Activated CD8-positive, alpha-beta memory T cell treated with anti-CD3 and anti-CD28 coated beads for 24 hours (primary cell): ENCODE data around the gene ATP10B.

ENCODE experiments used
- DNase-seq: peaks from one replicate; pipeline ENCODE4 v3.0.0-alpha.2; 2020

ATP10B gene

DNA sequence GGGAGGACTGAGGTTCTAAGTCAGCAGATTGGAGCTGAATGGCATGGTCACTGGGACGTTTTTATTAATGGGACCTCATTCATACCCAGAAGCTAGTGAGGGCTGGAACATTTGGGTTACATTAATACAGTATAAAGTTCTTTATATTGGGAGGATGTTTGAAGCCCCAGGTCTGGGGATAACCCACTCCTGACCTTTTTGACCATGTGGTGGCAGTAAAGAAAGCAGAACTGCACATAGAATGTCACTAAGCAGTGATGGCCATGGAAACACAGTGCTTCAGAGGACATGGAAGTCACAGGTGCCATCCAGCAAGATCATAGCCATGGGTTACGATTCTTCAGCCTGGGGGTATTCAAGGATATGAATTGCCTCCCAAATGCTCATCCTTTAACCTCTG lies 176.0 kb downstream of the ATP10B start:
- no peak for DNase-seq

DNA sequence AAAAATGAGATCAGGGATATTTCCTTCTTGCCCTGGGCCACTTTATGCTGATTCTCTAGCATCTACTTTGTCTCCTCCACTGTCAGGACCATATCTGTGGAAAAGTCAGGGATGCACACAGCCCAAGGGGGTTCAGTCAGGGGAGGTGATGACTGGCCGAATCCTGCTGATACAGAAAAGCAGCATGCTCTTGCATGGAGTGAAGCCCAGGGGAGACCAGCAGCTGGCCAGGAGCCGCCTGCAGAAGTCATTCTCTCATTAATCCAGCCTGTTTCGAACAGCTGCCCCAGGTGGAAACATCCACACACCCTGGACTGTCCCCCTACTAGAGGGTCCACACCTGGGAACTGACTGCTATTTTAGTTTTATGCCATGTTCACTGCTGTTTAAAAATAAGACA lies 177.1 kb downstream of the ATP10B start:
- DNase-seq = no peak

DNA sequence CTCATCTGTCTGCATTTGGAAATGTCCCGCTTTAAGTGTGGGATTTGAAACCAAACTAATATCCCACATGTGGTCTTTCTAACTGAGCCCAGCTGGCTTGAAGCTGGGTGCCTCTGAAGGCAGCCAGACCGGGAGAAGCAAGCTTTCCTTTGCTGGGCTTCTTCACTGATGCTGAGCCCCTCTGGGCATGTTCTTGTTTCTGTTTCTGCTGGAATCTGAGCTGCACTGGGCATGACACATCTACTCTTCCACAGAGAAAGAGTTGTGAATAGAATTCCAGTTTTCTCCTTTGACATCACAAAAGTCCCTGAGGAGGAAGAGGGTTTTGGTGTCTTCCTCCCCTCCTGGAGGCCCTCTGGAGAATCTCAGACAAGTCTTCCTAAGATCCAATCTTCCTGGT lies 179.5 kb downstream of the ATP10B start:
- DNase-seq = no peak

- DNase-seq = no peak
Measured at GRCh38 chr5:160668356-160668755, 183.7 kb downstream of the ATP10B start.

DNA sequence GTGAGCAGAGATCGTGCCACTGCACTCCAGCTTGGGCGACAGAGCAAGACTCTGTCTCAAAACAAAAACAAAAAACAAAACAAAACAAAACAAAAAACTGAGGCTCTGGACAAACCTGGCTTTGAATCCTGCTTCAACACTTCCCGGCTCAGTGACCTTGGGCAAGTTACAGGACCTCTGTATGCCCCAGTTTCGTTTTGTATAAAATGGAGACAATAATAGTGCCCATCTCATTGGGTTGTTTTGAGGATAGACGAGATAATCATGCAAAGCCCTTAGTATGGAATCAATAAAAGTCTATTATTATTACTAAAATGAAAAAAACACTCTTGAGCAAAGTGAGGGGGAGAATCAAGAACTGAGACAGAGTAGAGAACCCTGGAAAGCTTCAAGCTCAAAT lies 184.9 kb downstream of the ATP10B start:
- no peak for DNase-seq

DNA sequence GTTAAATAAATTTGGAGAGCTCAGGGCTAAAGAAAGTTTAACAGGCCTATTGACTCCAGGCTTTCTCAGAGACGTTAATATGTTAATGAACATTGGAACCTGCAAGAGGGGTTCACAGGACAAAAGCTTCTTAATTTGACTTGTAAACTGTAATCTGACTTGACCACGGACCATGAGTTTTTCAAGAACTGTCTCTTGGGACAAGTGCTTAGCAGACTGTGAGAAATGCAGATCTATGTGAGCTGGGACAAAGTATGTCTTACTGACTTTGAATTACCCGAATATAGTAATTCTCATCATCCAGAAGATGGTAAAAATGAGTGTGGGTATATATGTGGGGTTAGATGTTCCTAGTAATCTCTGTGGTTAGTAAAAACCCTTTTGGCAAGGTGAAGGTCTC lies 186.6 kb downstream of the ATP10B start:
- no peak for DNase-seq

DNA sequence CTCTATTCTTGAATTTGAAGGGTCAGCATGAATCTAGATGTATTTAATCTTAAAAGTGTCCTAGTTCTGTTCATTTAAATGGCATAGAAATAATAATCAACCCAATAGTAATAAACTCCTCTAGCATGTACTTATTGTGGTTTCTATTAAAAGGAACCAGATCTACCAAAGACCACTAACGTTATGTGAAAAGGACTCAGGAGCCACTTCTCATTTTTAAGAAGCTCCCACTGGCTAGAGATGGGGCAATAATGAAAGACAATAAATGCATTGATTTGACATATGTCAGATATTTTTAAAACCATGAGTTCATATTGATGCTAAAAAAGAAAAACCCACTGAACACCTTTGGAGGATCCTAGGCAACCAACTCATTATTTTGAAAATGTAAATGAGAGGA lies 191.9 kb downstream of the ATP10B start:
- DNase-seq = no peak

DNA sequence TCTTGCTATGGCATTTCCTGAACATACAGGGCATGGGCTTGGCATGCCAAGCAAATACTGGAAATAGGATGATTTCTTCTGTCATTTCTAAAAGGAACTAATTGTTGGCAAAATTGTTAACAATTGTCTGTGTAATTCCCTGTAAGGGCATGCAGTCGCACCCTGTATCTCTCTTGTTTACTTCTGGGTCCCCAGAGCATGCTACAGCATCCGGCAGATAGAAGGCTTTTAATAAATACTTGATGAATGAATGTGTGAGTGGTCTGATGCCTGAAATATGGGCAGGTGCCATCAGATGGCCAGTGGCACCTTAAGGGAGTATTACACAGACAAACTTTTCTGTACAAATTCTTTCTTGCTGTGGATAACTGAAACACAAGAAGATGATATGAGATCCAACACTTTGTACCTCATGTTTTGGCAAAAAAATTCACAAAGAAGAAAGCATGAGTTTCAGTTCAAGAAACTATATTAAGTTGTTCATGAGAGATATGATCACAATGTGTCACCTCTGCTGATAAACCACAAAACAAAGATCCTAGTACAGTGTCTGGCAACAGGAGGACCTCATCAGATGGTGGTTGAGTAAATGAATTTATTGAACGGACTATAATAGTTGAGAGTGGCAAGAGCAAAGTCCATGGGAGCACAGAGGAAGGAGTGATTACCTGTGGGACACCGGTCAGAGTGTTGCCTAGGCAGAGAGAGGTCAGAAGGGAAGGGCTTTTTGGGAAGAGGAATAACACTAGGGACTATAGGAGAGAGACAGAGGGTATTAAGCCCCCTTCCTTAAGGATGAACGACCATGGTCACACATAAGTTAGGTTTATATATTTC lies 194.2 kb downstream of the ATP10B start:
- no peak for DNase-seq

DNA sequence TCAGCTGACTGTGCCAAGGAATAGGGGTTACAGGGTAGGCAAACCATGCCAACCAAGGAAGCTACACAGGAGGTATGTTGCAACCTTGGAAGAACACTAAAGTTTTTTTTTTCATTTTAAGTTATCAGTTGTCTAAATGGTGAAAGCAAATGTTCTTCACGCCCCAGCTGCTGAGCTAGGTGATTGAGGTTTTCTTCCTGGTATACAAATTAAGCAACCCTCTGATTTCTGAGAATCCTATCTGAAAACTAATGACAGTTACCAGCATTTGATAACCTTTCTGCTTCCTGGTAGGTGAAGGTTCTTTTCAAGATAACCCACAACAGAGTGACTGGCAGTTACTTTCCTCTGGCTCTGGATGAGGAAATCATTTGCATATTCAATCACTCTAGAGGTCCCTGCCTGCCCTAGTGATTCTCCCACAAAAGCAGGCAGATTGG lies 194.9 kb downstream of the ATP10B start:
- no peak for DNase-seq

DNA sequence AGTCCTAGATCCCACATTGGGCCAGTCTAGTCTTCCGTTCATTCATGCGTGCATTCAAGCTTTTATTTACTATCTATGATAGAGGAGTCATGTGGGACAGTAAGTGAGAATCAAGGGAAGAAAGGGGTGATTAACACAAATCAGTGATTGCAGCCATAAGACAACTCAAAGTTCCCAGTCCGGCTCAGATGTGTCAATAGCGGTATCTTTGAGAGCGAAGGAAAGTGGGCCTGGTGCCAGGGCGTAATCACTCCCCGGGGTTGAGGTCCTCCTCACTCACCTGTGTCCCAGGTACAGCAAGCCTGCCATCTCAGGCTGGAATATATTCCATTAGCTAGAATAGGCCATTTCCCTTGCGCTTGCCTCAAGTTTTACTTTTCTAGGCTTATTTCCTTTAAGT lies 196.3 kb downstream of the ATP10B start:
- DNase-seq = no peak

- DNase-seq = no peak
Measured at GRCh38 chr5:160651692-160652645, 200.0 kb downstream of the ATP10B start.

DNA sequence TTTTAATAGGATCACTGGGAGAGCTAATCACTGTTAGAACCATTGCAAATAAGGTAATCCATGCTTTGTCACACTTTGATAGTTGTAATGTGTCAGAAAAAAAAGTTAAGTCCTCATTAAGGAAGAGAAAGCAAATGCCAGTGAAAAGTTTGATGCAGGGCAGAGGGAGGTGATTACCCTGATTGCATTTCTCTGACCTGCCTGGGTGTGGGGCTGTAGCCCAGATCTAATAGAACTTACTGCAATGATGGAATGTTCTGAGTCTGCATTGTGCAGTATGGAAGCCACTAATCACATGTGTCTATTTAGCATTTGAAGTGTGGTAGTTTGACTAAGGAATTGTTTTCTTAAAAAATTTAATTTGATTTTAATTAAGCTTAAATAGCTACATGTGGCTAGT lies 202.7 kb downstream of the ATP10B start:
- no peak for DNase-seq

DNA sequence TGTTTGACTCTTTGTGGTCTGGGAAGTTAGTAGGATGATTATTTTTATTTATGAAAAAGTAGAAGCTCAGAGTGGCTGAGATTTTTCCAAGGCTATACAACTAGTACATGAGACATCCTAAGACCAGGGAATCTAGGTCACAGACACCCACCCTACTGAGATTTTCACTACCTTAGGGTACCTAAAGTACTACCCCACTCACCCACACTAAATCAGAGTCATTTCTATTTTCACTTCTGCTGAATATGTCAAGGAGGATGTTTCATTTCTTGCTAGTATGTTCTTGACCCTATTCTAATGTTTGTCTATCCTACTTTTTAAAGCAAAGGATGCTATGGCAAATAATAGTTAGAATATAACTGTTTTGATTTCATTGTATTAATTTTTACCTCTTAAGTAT lies 206.0 kb downstream of the ATP10B start:
- DNase-seq = no peak

- no peak for DNase-seq
Measured at GRCh38 chr5:160643616-160644240, 208.3 kb downstream of the ATP10B start.

DNA sequence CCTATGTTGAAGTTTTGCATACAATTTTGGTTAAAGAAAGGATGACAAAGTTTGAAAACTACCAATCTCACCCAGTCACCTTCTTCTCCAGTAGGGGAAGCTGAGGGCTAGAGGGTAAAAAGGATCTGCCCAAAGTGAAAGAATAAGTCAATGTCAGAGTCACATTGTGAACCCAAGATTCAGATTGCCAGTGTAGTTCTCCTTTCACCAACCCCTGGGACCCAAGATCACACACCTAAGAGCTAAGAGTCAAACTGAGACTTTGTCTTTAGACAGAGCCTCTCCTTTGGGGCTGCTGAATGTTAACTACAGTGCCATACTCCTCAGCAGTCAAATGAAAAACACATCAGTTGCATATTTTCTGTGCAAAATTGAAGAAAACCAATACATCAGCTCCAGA lies 210.6 kb downstream of the ATP10B start:
- DNase-seq = no peak

- DNase-seq = no peak
Measured at GRCh38 chr5:160640406-160640805, 211.6 kb downstream of the ATP10B start.

- DNase-seq = no peak
Measured at GRCh38 chr5:160638161-160638742, 213.8 kb downstream of the ATP10B start.

GRCh38 chr5:160637357-160638090 lies 214.5 kb downstream of the ATP10B start:
- DNase-seq = no peak

DNA sequence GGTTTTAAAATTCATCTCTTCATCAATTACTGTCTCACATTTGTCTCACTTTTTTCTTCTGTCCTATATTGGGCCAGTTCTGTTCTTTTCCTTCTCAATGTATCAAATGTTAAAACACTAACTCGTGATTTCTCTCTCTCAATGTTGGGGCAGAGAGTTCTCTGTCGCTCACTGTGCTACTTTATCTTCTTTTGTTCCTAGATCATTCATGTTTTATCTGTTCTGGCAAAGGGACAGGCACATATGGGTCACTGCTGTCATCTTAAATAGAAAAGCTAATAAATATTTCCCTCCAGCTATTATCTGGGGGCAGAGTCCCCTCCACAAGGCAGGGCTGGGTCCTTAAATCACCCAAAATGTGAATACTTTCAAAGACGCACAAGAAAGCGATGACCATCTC lies 216.3 kb downstream of the ATP10B start:
- DNase-seq = no peak

- DNase-seq = no peak
Measured at GRCh38 chr5:160635046-160635445, 217.0 kb downstream of the ATP10B start.

GRCh38 chr5:160629003-160629402 lies 223.0 kb downstream of the ATP10B start:
- no peak for DNase-seq

DNA sequence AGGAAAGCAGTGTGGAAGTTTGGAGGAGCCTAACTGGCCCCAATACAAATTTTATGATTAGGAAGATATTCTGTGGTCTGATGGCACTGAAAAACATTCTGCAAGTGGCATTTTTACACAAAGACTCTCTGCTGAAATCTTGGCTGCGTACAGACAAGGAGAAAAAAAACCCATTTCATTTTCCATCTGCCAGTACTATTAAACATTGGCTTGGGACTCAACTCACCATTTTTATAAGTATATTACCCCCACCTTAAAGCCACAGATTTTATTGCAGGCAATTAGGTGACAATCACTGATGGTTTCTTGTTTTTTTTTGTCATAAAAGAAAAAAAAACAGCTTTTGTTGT lies 223.4 kb downstream of the ATP10B start:
- no peak for DNase-seq
